Tongue (tissue), 2 donors: Measurements from ENCODE around the gene MCC. TPM values are rescaled to one million over a fixed set of nuclear protein-coding genes. Genes with fewer than 3 reads are reported as not detected.
A peak's percentile ranks its signal among the peaks of the same experiment; 100 is the strongest.

Experiments
- DNase-seq: peaks from one replicate; pipeline ENCODE4 v3.0.0-alpha.2; 2015
- total RNA-seq: library from RNA; depleted of rRNA; stranded (reverse); fragments of >200 nt; gene quantifications from one replicate; pipeline ENCODE4 v1.2.3, GENCODE V29; 2014

MCC gene
- total RNA-seq, 1 donor from 2014 or later = 51.2 TPM

- DNase-seq = no peak
Observed at GRCh38 chr5:113052041-113052795, 436.0 kb downstream of the MCC start.

- DNase-seq = peak; percentile 57
Observed at GRCh38 chr5:113050721-113051382, 437.4 kb downstream of the MCC start.

- no peak for DNase-seq
Observed at GRCh38 chr5:113048931-113049330, 439.3 kb downstream of the MCC start.

- no peak for DNase-seq
Observed at GRCh38 chr5:113047733-113048652, 440.3 kb downstream of the MCC start.

- no peak for DNase-seq
Observed at GRCh38 chr5:113047234-113047633, 441.0 kb downstream of the MCC start.

GRCh38 chr5:113044776-113045465 is 443.3 kb downstream of the MCC start:
- no peak for DNase-seq

GRCh38 chr5:113043491-113043931 is 444.7 kb downstream of the MCC start:
- peak; percentile 48 for DNase-seq

- DNase-seq = no peak
Observed at GRCh38 chr5:113042491-113043243, 445.6 kb downstream of the MCC start.

GRCh38 chr5:113040672-113041260 is 447.5 kb downstream of the MCC start:
- no peak for DNase-seq

GRCh38 chr5:113039934-113040285 is 448.3 kb downstream of the MCC start:
- DNase-seq = no peak

- DNase-seq = peak; percentile 44
Observed at GRCh38 chr5:113039229-113039933, 448.9 kb downstream of the MCC start.

GRCh38 chr5:113038714-113039113 is 449.5 kb downstream of the MCC start:
- DNase-seq = no peak

- DNase-seq = no peak
Observed at GRCh38 chr5:113038136-113038535, 450.1 kb downstream of the MCC start.

GRCh38 chr5:113036826-113037225 is 451.4 kb downstream of the MCC start:
- DNase-seq = no peak

GRCh38 chr5:113036321-113036720 is 451.9 kb downstream of the MCC start:
- DNase-seq = no peak

GRCh38 chr5:113035096-113035495 is 453.2 kb downstream of the MCC start:
- DNase-seq = no peak

- no peak for DNase-seq
Observed at GRCh38 chr5:113034182-113034773, 454.0 kb downstream of the MCC start.

GRCh38 chr5:113031557-113031956 is 456.7 kb downstream of the MCC start:
- DNase-seq = no peak

- DNase-seq = no peak
Observed at GRCh38 chr5:113031104-113031503, 457.1 kb downstream of the MCC start.

GRCh38 chr5:113029614-113030013 is 458.6 kb downstream of the MCC start:
- DNase-seq = no peak
